ENCODE measurements around the gene RER1. TPM values are rescaled to one million over a fixed set of nuclear protein-coding genes. Genes with fewer than 3 reads are reported as not detected.
A peak's percentile ranks its signal among the peaks of the same experiment; 100 is the strongest.

RER1 gene
- total RNA-seq, 2 donors from 2014 or later: 102 to 135 TPM

GRCh38 chr1:2422523-2422922, 30.9 kb downstream of the RER1 start:
- H3K9me3 Mint-ChIP-seq: peaks cover 0 to 4% of the 10 kb centered on the region in 2 donors
- ATAC-seq (no peak), DNase-seq (ENCODE audit: low spot score in 2 of 2) (no peak)
- no peak overlapping the region for H3K27ac Mint-ChIP-seq
- no peaks in the 10 kb centered on the region for H3K36me3 Mint-ChIP-seq

- no peak overlapping the region for H3K27ac Mint-ChIP-seq
- H3K9me3 Mint-ChIP-seq: peaks cover 4% of the 10 kb centered on the region in 2 donors
- H3K36me3 Mint-ChIP-seq: peaks cover 0 to 11% of the 10 kb centered on the region in 2 donors
- ATAC-seq (no peak), DNase-seq (ENCODE audit: low spot score in 2 of 2) (no peak)
Observed at GRCh38 chr1:2425892-2426291, 34.3 kb downstream of the RER1 start.

GRCh38 chr1:2426540-2426939, 34.9 kb downstream of the RER1 start:
- H3K27ac Mint-ChIP-seq: no peak overlapping the region
- H3K9me3 Mint-ChIP-seq: peaks cover 4% of the 10 kb centered on the region in 2 donors
- peaks cover 0 to 11% of the 10 kb centered on the region in 2 donors for H3K36me3 Mint-ChIP-seq
- no peak for DNase-seq (ENCODE audit: low spot score in 2 of 2)
- no peak for ATAC-seq

GRCh38 chr1:2427051-2427450, 35.4 kb downstream of the RER1 start:
- ATAC-seq (no peak), DNase-seq (ENCODE audit: low spot score in 2 of 2) (no peak)
- Mint-ChIP-seq H3K27ac (no peak overlapping the region), H3K9me3 (peaks cover 4% of the 10 kb centered on the region in 2 donors), H3K36me3 (peaks cover 0 to 11% of the 10 kb centered on the region in 2 donors)

GRCh38 chr1:2427976-2428375, 36.3 kb downstream of the RER1 start:
- no peak for DNase-seq (ENCODE audit: low spot score in 2 of 2)
- peaks cover 4% of the 10 kb centered on the region in 2 donors for H3K9me3 Mint-ChIP-seq
- H3K36me3 Mint-ChIP-seq: peaks cover 0 to 11% of the 10 kb centered on the region in 2 donors
- no peak for ATAC-seq
- no peak overlapping the region for H3K27ac Mint-ChIP-seq

GRCh38 chr1:2428490-2428889, 36.8 kb downstream of the RER1 start:
- DNase-seq (ENCODE audit: low spot score in 2 of 2): no peak
- Mint-ChIP-seq H3K9me3 (peaks cover under 1 to 4% of the 10 kb centered on the region in 2 donors), H3K27ac (no peak overlapping the region), H3K36me3 (peaks cover 0 to 11% of the 10 kb centered on the region in 2 donors)
- ATAC-seq: no peak

GRCh38 chr1:2429780-2430591, 38.3 kb downstream of the RER1 start:
- no peak for DNase-seq (ENCODE audit: low spot score in 2 of 2)
- Mint-ChIP-seq H3K9me3 (peaks cover 0 to 4% of the 10 kb centered on the region in 2 donors), H3K36me3 (peaks cover 0 to 11% of the 10 kb centered on the region in 2 donors), H3K27ac (peak overlapping the region in 1 of 2 donors; percentile 69)
- ATAC-seq: peak; percentile 37 to 74

GRCh38 chr1:2430592-2430973, 38.9 kb downstream of the RER1 start:
- no peak for ATAC-seq

GRCh38 chr1:2431103-2431502, 39.5 kb downstream of the RER1 start:
- no peak overlapping the region for H3K27ac Mint-ChIP-seq
- DNase-seq (ENCODE audit: low spot score in 2 of 2) (no peak), ATAC-seq (no peak)
- peaks cover 0 to 11% of the 10 kb centered on the region in 2 donors for H3K36me3 Mint-ChIP-seq
- peaks cover 0 to 4% of the 10 kb centered on the region in 2 donors for H3K9me3 Mint-ChIP-seq

More at GRCh38 chr1:2430592-2430973, 38.9 kb downstream of the RER1 start:
- Mint-ChIP-seq H3K36me3 (peaks cover 0 to 11% of the 10 kb centered on the region in 2 donors), H3K27ac (no peak overlapping the region), H3K9me3 (peaks cover 0 to 4% of the 10 kb centered on the region in 2 donors)
- DNase-seq (ENCODE audit: low spot score in 2 of 2): no peak

- DNase-seq (ENCODE audit: low spot score in 2 of 2) (no peak), ATAC-seq (no peak)
- Mint-ChIP-seq H3K27ac (no peak overlapping the region), H3K9me3 (peaks cover 0 to 4% of the 10 kb centered on the region in 2 donors), H3K36me3 (peaks cover 0 to 11% of the 10 kb centered on the region in 2 donors)
Observed at GRCh38 chr1:2431518-2431917, 39.9 kb downstream of the RER1 start.

GRCh38 chr1:2432441-2432844, 40.8 kb downstream of the RER1 start:
- DNase-seq (ENCODE audit: low spot score in 2 of 2): no peak
- no peak for ATAC-seq
- H3K9me3 Mint-ChIP-seq: peaks cover 0 to 4% of the 10 kb centered on the region in 2 donors
- H3K36me3 Mint-ChIP-seq: peaks cover 0 to 11% of the 10 kb centered on the region in 2 donors
- no peak overlapping the region for H3K27ac Mint-ChIP-seq

GRCh38 chr1:2433196-2433595, 41.6 kb downstream of the RER1 start:
- DNase-seq (ENCODE audit: low spot score in 2 of 2) (no peak), ATAC-seq (no peak)
- Mint-ChIP-seq H3K9me3 (peaks cover 0 to 4% of the 10 kb centered on the region in 2 donors), H3K36me3 (peaks cover 0 to 11% of the 10 kb centered on the region in 2 donors), H3K27ac (no peak overlapping the region)

- no peak for ATAC-seq
- Mint-ChIP-seq H3K36me3 (peaks cover 0 to 10% of the 10 kb centered on the region in 2 donors), H3K9me3 (peaks cover 0 to 4% of the 10 kb centered on the region in 2 donors), H3K27ac (no peak overlapping the region)
- DNase-seq (ENCODE audit: low spot score in 2 of 2): no peak
Observed at GRCh38 chr1:2433936-2434655, 42.5 kb downstream of the RER1 start.

GRCh38 chr1:2435091-2435490, 43.5 kb downstream of the RER1 start:
- H3K36me3 Mint-ChIP-seq: peaks cover 0 to 4% of the 10 kb centered on the region in 2 donors
- DNase-seq (ENCODE audit: low spot score in 2 of 2): no peak
- ATAC-seq: no peak
- H3K9me3 Mint-ChIP-seq: peaks cover 0 to 3% of the 10 kb centered on the region in 2 donors
- peak overlapping the region in 1 of 2 donors; percentile 63 for H3K27ac Mint-ChIP-seq

- Mint-ChIP-seq H3K27ac (peak overlapping the region in 1 of 2 donors; percentile 63), H3K36me3 (no peaks in the 10 kb centered on the region), H3K9me3 (no peaks in the 10 kb centered on the region)
Observed at GRCh38 chr1:2435746-2436355, 44.2 kb downstream of the RER1 start.

GRCh38 chr1:2436876-2437275, 45.2 kb downstream of the RER1 start:
- DNase-seq (ENCODE audit: low spot score in 2 of 2): no peak
- Mint-ChIP-seq H3K9me3 (no peaks in the 10 kb centered on the region), H3K36me3 (no peaks in the 10 kb centered on the region), H3K27ac (no peak overlapping the region)
- no peak for ATAC-seq

More at GRCh38 chr1:2435746-2436355, 44.2 kb downstream of the RER1 start:
- DNase-seq (ENCODE audit: low spot score in 2 of 2) (no peak), ATAC-seq (no peak)

GRCh38 chr1:2437617-2438016, 46.0 kb downstream of the RER1 start:
- no peaks in the 10 kb centered on the region for H3K9me3 Mint-ChIP-seq

More at GRCh38 chr1:2437617-2438016, 46.0 kb downstream of the RER1 start:
- ATAC-seq: no peak
- Mint-ChIP-seq H3K36me3 (no peaks in the 10 kb centered on the region), H3K27ac (peak overlapping the region in 1 of 2 donors; percentile 77)
- DNase-seq (ENCODE audit: low spot score in 2 of 2): no peak
